Measurements from ENCODE around the gene MYCBPAP. TPM values are rescaled to one million over a fixed set of nuclear protein-coding genes. Genes with fewer than 3 reads are reported as not detected.

Gene MYCBPAP
- total RNA-seq = 1 to 10 TPM in 1 of 2 donors, under 1 TPM in 1; 0.30 to 1.6 TPM

GRCh38 chr17:50507871-50508572 is at the start of gene MYCBPAP:
Gene MYCBPAP (plus strand): TSS chr17:50508439. CDS start chr17:50508675, 236 bp downstream.
- H3K36me3 Mint-ChIP-seq = no peaks in the 10 kb centered on the region
- DNase-seq (ENCODE audit: low spot score in 2 of 2) (peak; percentile 66 to 71), ATAC-seq (peak; percentile 46 to 49)
- peak within 1 kb of the TSS; percentile 85 to 95 for H3K27ac Mint-ChIP-seq
- H3K9me3 Mint-ChIP-seq = no peaks in the 10 kb centered on the region

DNA sequence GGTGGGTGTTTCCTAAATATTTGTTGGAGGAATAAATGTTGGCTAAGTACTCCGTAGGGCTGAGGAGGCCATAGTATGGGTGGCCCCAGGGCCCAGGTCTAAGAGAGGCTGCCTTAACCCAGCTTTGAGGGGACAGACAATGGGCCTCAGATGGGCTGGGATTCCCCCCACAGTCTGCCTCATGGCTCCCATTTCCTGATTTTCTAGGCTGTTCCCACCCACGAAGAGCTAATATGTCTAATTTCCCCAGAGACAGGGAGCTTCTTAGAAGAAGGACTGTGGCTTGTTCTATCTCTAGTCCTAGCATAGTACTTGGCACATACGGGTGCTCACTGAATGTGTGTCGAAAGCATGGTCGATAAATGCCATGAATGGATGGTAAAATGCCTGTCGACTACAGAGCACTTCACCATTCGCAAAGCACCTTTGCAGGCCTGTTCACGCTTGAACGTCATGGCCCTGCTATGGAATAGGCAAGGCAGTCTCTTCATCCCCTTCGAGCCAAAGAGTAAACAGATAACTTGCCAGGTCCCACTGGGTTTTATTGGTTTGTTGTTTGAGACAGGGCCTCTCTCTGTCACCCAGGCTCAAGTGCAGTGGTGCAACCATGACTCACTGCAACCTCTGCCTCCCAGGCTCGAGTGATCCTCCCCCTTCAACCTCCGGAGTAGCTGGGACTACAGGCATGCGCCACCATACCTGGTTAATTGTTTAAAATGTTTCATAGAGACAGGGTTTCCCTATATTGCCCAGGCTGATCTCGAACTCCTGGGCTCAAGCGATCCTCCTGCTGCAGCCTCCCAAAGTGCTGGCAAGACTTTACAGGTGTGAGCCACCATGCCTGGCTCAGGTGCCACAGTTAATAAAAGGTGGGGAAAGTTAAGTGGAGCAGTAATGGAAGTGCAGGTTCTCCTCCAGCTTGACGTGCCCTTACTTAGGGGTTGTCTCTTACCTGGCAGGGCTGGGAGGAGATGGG is 49.2 kb upstream of the MYCBPAP start:
- no peaks in the 10 kb centered on the region for H3K9me3 Mint-ChIP-seq
- ATAC-seq = no peak
- no peaks in the 10 kb centered on the region for H3K36me3 Mint-ChIP-seq
- DNase-seq (ENCODE audit: low spot score in 2 of 2) = no peak
- no peak overlapping the region for H3K27ac Mint-ChIP-seq

GRCh38 chr17:50459756-50460155 is 48.5 kb upstream of the MYCBPAP start:
- H3K36me3 Mint-ChIP-seq = no peaks in the 10 kb centered on the region
- no peak for ATAC-seq
- H3K27ac Mint-ChIP-seq = no peak overlapping the region

GRCh38 chr17:50460831-50461526 is 47.3 kb upstream of the MYCBPAP start:
- Mint-ChIP-seq H3K9me3 (no peaks in the 10 kb centered on the region), H3K27ac (no peak overlapping the region), H3K36me3 (no peaks in the 10 kb centered on the region)
- DNase-seq (ENCODE audit: low spot score in 2 of 2) (no peak), ATAC-seq (no peak)

More at GRCh38 chr17:50459756-50460155, 48.5 kb upstream of the MYCBPAP start:
- H3K9me3 Mint-ChIP-seq = no peaks in the 10 kb centered on the region
- no peak for DNase-seq (ENCODE audit: low spot score in 2 of 2)

GRCh38 chr17:50461550-50462132 is 46.6 kb upstream of the MYCBPAP start:
- ATAC-seq (no peak), DNase-seq (ENCODE audit: low spot score in 2 of 2) (no peak)
- Mint-ChIP-seq H3K27ac (peak overlapping the region in 1 of 2 donors; percentile 45), H3K9me3 (no peaks in the 10 kb centered on the region), H3K36me3 (no peaks in the 10 kb centered on the region)

DNA sequence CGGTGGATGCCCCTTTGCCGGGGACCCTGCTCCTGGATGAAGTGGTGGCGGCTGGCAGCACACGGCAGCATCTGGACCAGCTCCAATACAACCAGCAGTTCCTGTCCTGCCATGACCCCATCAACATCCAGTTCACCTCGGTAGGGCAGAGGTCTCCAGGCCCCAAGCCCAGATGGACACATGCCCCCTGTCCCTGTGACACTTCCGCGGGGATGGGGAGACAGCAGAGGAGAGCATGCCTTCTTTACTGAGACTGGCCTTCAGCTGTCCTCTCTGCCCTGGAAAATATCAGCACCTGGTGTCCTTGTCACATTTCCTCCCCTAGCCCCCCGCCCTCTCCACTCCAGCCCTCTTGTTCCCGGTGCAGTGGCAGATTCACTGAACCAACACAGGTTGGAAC is 45.8 kb upstream of the MYCBPAP start:
- DNase-seq (ENCODE audit: low spot score in 2 of 2) (no peak), ATAC-seq (no peak)
- Mint-ChIP-seq H3K9me3 (no peaks in the 10 kb centered on the region), H3K36me3 (no peaks in the 10 kb centered on the region), H3K27ac (no peak overlapping the region)

DNA sequence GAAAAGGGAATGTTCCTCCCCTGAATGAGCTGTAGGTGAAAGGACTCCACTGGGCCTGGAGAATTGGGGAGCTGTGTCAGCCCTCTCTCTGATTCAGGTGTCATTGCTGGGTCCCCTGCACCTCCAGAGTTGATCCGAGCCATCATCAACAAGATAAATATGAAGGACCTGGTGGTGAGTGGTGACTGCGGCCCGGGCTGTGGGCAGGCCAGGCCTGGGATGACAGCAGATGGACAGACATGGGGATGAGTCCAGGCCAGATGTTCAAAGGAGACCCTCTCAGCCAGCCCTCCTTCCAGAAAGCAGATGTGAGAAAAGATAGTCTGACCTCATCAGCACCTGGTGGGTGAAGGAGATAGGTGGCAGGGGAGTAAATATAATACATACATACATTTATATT is 44.1 kb upstream of the MYCBPAP start:
- H3K36me3 Mint-ChIP-seq = no peaks in the 10 kb centered on the region
- no peak for ATAC-seq
- no peaks in the 10 kb centered on the region for H3K9me3 Mint-ChIP-seq
- DNase-seq (ENCODE audit: low spot score in 2 of 2) = no peak
- H3K27ac Mint-ChIP-seq = no peak overlapping the region

DNA sequence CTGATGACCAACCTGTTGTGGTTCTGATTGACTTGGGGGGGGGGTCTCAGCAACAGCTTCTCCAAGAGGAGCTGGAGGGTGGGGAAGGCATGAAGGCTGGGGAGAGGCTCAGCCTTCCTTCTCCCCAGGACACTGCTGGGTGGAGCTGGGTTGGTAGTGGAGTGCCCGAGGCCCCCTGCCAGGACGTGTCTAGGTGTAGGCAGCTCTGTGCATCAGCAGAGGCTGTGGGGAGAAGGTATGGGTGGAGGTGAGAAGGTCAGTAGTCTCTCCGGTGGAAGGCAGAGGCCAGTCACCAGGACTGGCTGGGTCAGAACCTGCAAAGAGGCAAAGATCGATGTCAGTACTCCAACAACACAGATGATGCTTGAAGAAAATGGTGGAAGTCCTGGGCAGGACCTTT is 43.5 kb upstream of the MYCBPAP start:
- no peaks in the 10 kb centered on the region for H3K9me3 Mint-ChIP-seq
- peak overlapping the region in 1 of 2 donors; percentile 65 for H3K27ac Mint-ChIP-seq
- H3K36me3 Mint-ChIP-seq = no peaks in the 10 kb centered on the region
- DNase-seq (ENCODE audit: low spot score in 2 of 2) (no peak), ATAC-seq (no peak)

DNA sequence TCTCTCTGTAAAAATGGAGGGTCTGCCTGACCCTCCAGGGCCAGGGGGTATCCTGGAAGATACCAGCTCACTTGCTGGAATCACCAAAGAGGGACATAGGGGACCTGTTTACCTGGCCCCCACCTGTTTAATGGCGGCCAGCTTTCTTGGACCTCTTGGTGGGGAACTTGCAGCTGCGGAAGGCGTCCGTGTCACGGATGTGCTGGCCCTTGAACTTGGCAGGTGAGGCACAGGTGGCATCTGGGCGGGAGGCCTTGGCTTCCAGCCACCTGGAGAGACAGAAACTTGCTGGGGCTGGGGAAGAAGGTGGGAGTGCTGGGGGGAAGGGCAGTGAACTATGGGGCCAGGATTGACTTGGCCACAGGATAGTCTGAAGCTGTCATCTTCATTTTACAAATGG is 43.1 kb upstream of the MYCBPAP start:
- Mint-ChIP-seq H3K36me3 (no peaks in the 10 kb centered on the region), H3K27ac (no peak overlapping the region), H3K9me3 (no peaks in the 10 kb centered on the region)
- ATAC-seq = no peak
- DNase-seq (ENCODE audit: low spot score in 2 of 2) = no peak

DNA sequence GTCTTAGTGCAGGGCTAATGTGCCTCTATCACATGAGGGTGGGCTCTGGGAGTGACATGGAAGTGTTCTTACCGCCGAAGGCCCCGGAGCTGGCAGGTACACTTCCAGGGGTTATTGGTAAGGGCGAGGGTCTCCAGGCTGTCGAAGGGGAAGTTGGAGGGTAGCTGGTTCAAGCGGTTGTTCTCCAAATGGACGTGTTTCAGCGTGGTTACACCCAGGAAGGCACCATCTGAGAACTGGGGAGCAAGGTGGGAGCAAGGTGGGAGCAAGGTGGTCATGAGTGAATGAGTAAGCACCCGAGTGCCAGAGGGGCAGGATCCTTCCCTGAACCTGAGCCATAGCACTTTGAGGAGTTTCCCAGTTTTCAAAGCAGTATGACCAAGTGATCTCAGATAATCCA is 42.6 kb upstream of the MYCBPAP start:
- no peak overlapping the region for H3K27ac Mint-ChIP-seq
- H3K9me3 Mint-ChIP-seq = no peaks in the 10 kb centered on the region
- no peak for ATAC-seq
- no peaks in the 10 kb centered on the region for H3K36me3 Mint-ChIP-seq
- no peak for DNase-seq (ENCODE audit: low spot score in 2 of 2)

DNA sequence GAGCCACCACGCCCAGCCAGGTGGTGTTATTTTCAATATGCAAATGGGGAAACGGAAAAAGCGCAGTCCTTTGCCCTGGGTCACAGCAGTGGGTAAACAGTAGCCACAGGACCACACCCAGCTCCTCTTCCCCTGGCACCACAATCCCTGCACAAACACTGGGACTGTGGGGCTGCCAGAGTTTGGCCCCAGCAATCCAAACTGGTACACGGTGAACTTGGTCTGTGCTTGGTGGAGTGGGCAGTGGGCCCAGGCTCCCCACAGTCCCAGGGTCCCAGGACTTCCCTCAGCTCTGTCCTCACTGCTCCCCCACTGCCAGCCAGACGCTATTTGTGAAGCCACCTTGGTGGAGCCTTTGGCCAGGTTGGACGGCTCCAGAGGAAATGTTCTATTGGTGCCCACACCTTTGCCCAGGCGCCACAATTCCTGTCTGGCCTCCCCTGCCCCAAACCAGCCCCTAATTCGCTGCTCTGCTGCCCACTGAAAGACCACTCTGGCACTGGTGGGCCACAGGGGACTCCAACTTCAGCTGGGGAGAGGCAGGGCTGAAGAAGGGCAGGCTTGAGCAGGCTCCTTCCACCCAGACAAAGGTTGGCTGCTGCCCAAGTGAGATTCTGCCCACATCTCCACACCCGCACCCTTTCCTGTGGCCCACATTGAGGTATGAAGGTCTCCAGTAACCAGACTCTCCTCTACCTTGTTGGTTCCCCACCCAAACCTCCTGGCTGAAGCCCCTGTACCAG is 41.7 kb upstream of the MYCBPAP start:
- Mint-ChIP-seq H3K36me3 (no peaks in the 10 kb centered on the region), H3K9me3 (no peaks in the 10 kb centered on the region), H3K27ac (no peak overlapping the region)
- no peak for DNase-seq (ENCODE audit: low spot score in 2 of 2)
- ATAC-seq = no peak

DNA sequence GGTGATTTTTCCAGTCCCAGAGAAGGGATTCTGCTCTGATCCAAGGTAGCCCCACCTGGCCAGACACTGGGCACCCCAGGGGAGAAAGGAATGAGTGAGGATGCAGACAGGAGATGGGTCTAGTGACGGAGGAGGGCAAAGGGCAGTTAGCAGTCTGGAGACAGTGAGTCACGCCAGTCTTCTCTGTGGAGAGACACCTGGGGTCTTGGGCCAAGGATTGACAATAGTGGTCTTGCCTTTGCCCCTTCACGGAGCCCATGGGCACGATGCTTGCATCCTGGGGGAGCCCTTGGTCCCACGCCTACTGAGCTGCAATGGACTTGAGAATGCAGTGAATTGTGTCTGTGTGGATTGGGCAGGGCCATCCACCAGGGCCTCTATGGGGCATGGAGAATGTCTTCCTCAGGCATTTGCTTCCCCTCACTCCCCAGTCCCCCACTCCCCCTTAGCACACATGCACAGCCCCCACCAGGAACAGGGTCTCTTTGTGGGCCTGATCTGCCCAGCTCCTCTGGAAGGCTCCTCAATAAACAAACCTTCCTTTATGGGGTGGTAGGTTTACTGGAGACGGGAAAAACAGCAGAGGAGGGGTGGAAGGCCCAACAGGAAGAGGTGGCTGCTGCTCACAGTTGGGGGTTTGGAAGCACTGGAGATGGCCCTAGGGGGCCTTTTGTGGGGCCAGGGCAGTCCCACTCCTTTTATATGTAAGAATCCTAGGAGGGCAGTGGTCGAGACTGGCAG is 41.0 kb upstream of the MYCBPAP start:
- Mint-ChIP-seq H3K36me3 (no peaks in the 10 kb centered on the region), H3K27ac (no peak overlapping the region), H3K9me3 (no peaks in the 10 kb centered on the region)
- ATAC-seq (no peak), DNase-seq (ENCODE audit: low spot score in 2 of 2) (no peak)

GRCh38 chr17:50467855-50468303 is 40.4 kb upstream of the MYCBPAP start:
- Mint-ChIP-seq H3K36me3 (no peaks in the 10 kb centered on the region), H3K27ac (no peak overlapping the region), H3K9me3 (no peaks in the 10 kb centered on the region)
- ATAC-seq (no peak), DNase-seq (ENCODE audit: low spot score in 2 of 2) (no peak)

DNA sequence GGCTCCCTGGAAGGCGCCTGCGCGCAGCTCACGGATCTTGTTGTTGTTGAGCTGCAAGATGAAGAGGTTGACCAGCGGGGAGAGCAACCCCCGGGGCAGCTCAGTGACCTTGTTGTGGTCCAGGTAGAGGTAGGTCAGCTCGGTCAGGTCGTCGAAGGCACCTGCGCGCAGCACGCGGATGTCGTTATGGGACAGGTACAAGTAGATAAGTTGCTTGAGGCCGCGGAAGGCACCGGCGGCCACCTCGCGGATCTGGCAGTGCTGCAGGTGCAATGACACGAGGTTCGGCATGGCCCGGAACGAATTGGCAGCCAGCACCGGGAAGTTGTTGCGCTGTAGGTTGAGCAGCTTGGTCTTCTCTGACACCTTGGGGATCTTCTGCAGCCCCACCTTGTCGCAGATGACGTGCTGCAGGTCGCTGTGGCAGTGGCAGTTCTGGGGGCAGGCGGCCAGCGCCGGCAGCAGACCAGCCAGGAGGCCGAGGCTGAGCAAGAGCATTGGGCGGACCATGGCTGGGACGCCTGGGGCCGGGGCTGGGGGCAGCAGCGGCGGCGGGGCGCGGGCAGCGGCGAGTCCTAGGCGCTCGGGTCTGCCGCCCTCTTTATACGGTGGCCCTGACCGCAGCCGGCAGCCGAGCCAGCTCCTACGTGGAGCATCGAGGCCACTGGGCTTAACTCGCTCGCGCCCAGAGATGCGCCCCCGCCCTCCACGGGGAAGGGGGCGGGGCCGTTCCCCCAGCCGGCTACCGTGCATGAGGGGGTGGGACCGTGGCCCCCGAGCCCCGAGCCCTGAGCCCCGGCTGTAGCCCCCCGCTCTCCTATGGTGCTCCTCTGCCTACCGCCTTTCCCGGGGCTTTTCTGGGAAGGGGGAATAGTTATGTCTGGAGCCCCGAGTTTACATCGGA is 39.7 kb upstream of the MYCBPAP start, which contains the start of gene CHAD:
CHAD (minus strand) TSS at position 577 of the 904 bp plus-strand sequence; CDS start at position 510, 67 bp downstream.
- Mint-ChIP-seq H3K9me3 (no peaks in the 10 kb centered on the region), H3K36me3 (no peaks in the 10 kb centered on the region), H3K27ac (no peak within 1 kb of the TSS)
- no peak for DNase-seq (ENCODE audit: low spot score in 2 of 2)
- ATAC-seq = peak in 1 of 2 donors; percentile 61

Data from activated naive CD4-positive, alpha-beta T cell treated with anti-CD3 and anti-CD28 coated beads, Interleukin-2, amount 50 U/mL, for 72 hours (primary cell).